Muscle of arm (tissue), 12 donors: ENCODE results near the gene FAM83F. TPM values are rescaled to one million over a fixed set of nuclear protein-coding genes. Genes with fewer than 3 reads are reported as not detected.

Experiments used
- DNase-seq: peaks from one replicate; pipeline ENCODE4 v3.0.0-alpha.2; 2013
- polyA plus RNA-seq, 12 donors: library from polyadenylated mRNA; unstranded; fragments of 120-200 nt; gene quantifications; one replicate each; pipeline ENCODE4 v1.2.1, GENCODE V29; 2013; ENCODE audit not compliant: insufficient read length in 12 of 12

Gene FAM83F
- polyA plus RNA-seq, 12 donors: 0.03 to 2.4 (median 0.24) TPM; not detected in 1

- DNase-seq: no peak
Observed at GRCh38 chr22:40056559-40056958, 61.8 kb downstream of the FAM83F start.

DNA sequence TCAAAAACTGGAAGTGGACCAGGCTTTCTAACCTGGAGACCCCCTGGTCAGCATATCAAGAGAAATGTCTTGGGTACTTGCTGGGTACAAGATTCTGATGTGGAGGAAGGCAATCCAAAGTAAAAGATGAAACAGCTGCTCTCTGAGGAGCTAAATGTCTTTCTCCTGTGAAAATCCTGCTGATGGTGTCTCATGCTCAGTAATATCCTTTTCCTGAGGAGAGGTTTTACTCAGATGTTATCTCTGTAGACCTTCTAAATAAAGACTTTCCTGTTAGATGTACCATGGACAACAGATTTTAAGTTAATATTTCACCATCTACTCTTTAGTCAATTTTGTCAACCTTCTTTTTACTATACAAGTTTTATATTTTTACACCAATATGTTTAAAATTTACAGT is 62.9 kb downstream of the FAM83F start:
- no peak for DNase-seq

DNA sequence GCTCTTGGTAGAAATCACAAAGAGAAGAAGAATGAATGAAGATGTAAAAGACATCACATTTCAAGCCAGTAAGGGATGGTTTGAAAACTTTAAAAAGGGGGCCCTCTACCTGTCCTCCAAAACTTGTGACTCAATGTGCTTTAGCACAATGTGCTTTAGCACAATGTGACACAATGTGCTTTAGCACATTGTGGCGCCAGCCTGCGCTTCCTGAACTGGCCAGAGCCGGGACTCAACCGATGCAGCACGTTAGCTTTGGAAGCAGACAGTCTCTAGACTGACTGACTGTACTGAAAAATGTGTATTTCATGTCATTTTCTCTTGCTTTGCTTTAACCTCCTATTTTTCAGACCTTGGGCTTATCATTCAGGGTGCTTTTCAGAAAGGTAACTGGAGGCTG is 63.5 kb downstream of the FAM83F start:
- no peak for DNase-seq

DNA sequence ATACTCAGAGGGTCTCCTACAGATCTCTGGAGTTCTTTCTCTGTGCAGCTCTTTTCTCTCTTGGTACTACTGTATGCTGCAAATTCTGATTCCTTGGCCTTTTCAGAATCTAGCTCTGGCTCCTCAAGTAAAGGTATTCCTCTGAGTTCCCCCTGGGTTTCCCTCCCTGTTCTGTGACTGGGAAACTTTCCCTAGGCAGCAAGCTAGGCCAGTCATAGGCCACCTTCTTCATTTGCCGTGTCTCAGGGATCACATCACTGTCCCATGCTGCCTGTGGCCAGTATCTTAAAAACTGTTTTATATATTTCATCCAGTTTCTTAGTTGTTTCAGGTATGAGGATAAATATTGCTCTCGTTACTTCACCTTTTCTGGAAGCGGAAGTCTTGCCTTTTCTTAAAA is 71.2 kb downstream of the FAM83F start:
- DNase-seq: no peak

DNA sequence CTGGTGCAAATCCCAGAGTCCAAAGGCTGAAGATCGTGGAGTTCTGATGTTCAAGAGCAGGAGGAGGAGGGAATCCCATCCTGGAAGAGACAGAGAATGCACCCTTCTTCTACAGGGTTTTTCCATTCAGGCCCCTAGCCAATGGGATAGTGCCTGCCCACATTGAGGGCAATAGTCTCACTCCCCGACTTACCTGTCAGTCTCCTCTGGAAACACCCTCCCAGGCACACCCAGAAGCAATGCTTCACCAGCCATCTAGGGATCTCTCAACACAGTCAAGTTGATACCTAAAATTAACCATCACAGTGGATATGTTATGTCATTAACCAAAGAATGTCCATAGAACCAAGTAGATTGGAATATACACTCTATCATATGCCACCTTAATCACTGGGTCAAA is 72.9 kb downstream of the FAM83F start:
- DNase-seq: no peak

DNA sequence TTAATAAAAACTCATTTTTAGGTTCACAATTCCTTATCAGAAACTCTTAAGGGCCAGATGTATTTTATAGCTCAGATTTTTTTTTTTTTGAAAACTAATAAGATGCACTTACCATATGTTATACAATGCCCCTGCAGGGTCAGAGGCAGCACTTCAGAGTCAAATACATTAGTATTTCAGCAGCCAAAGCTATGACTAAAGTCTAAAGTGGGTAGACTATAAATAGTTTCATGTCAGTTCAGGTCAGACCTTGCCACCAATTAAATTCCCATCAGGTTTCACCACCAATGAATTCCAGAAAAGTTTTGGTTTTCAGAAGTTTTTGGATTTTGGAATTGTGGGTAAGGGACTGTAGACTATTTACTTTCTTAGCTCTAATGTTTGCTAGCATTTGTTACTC is 75.9 kb downstream of the FAM83F start:
- DNase-seq: no peak

- DNase-seq: no peak
Observed at GRCh38 chr22:40071720-40072119, 77.0 kb downstream of the FAM83F start.

DNA sequence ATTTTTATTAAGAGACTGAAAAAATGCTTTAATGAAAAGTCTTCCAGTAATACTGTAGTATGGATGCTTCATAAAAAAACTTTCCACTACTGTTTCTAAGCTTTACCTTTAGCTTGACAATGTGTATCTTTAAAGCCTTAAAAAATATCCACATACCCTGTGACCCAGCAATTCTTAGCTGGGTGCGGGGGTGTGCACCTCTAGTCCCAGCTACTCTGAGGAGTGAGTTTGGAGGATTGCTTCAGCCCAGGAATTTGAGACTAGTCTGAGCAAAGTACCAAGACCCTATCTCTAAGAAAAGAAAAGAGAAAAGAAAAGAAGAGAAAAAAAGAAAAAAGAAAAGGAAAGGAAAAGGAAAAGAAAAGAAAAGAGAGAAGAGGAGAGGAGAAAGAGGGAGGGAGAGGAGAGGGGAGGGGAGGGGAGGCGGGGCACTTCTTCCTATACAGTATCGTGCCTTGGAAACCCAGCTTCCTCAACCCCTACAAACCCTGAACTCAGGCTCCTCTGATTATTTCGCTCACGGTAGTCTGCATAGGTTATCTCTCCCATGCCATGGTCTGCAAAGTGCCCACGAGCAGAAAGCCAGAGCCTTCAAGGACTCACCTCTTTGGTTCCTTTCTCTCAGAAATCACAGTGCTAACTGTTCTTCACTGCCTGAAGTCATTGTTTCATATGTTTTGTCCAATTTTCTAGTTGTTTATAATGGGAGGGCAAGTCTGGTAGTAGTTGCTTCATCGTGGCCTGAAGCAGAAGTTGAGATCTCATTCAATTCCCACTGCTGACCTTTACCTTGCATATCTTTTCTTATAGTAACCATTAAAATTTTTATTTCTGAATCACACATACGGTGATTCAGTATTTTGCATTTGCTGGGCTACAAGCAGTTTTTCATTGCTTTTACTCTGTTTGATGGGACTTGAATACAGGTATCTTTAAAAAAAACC is 82.2 kb downstream of the FAM83F start:
- no peak for DNase-seq

DNA sequence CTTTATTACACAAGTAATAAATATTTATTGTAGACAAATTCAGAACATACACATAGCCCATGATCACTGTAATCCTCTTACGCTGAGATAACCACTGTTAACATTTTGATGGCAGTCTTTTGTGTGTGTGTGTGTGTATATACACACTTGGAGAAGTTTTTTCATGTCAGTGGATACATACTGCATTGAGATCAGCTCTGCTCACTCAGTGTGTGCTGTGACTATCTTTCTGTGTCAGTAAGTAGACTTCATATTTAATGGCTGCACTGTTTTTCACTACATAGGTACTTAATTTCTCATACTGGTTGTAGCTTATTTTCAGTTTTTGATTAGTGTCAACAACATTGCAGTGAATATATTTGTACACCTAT is 82.9 kb downstream of the FAM83F start:
- DNase-seq: no peak

DNA sequence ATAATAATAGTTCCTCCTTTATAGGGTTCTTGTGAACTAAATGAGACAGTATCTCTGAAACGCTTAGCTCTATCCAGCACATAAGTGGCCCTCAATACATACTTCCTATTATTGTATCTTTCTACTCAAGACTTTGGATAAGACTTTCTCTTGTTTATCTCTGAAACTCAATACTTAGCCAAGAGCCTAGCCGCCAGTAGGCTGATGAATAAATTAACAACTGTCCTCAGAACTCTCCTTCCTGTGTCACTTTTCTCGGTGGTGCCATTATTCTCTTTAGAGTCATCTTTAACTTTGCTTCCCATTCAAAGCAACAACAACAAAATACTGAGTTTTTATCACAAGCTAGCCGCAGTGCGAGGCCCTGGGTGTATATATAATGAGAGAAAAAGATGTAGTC is 86.9 kb downstream of the FAM83F start:
- no peak for DNase-seq

- DNase-seq: no peak
Observed at GRCh38 chr22:40082184-40082583, 87.4 kb downstream of the FAM83F start.

- DNase-seq: no peak
Observed at GRCh38 chr22:40083794-40084193, 89.0 kb downstream of the FAM83F start.

DNA sequence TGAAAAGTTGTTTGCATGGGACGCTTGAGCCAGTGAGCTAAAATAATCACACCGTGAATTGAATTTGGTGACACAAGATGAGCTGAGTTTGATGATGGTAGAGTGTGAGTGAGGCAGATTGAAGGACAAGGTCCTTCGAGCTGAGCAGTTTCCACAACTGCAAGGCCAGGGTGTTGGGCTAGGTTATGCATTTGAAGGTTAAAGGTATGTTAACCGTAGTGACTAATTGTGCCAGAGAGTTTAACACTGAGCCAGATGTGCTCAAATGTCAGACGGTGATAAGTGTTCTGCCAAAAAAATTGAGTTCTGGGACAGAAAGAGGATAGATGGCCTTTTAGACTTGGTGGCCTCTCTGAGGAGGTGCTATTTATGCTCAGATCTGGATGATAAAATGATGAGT is 89.5 kb downstream of the FAM83F start:
- DNase-seq: no peak

- DNase-seq: no peak
Observed at GRCh38 chr22:40088818-40089217, 94.1 kb downstream of the FAM83F start.

Other genes starting within 250 kb of the FAM83F start
- gene ENTHD1, start 101.2 kb upstream of the FAM83F start, polyA plus RNA-seq: not detected
- gene GRAP2, start 93.9 kb upstream of the FAM83F start, polyA plus RNA-seq: 1 to 10 TPM in 4 of 12 donors, under 1 TPM in 6, not detected in 2; 0.28 to 3.1 (median 0.85) TPM
- gene TMA7B, start 34.6 kb upstream of the FAM83F start, polyA plus RNA-seq: under 1 TPM in 2 of 12 donors, not detected in 10; 0.12 to 0.23 TPM
- 10 to 100 TPM in 8 of 12 donors, 1 to 10 TPM in 4; 8.3 to 93.8 (median 10.7) TPM for gene TNRC6B, start 183.0 kb downstream of the FAM83F start, polyA plus RNA-seq